Fibroblast of pulmonary artery (primary cell): ENCODE measurements around the gene DHRS4L2.
A peak's percentile ranks its signal among the peaks of the same experiment; 100 is the strongest.
"Not testable (repeated sequence)": the region's sequence is repeated elsewhere in the genome, so short reads cannot be mapped to it uniquely, and the experiment has no call there.

Experiments
- DNase-seq: peaks from one replicate; pipeline ENCODE4 v3.0.0-alpha.2; 2010; ENCODE audit warnings: low read depth
- H3K4me3 ChIP-seq: replicated peaks from 2 replicates; pipeline ENCODE4 v1.5.1; 2011; ENCODE audit warnings: low read depth, mild to moderate bottlenecking, control low read depth, low read length, moderate library complexity
- CTCF ChIP-seq: IDR thresholded peaks from 2 replicates; pipeline ENCODE4 v1.5.1; 2011; ENCODE audit warnings: mild to moderate bottlenecking, control low read depth, low read length, inconsistent platforms; ENCODE audit errors: missing control alignments

Gene DHRS4L2

DNA sequence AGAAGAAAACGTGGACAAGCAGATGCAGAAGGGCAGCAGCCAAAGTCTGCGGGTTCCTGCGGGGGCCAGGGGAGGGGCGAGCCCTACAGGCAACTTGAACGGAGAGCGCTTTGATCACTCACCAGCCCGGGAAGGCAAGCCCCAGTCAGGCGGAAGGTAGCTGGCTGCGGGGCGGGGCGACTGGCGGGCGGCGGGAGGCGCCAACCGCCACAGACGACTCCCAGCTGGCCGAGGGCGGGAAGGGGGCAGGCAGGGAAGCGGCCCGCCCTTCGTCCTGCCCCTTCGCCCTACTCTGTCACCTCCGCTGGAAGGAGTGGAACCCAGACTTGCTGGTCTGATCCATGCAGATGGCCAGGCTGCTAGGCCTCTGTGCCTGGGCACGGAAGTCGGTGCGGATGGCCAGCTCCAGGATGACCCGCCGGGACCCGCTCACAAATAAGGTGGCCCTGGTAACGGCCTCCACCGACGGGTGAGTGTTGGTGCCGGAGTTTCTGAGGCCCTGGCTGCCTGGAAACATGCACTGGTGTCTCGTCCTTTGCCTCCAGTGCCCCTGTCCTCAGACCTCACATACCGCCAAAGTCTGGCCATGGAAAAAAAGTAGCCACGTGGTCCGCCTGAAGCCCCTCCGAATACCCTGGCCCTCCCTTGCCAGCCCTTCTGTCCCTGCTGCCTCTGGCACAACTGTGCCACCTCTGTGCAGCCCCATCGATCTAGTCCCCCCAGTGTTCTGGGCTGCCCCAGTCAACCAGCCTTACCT is at the start of gene DHRS4L2:
DHRS4L2 (plus strand) TSS at position 323 of the 757 bp plus-strand sequence; CDS start at position 342, 19 bp downstream.
- DNase-seq = peak; percentile 49

GRCh38 chr14:23939607-23940326 is 49.0 kb upstream of the DHRS4L2 start:
- no peak for DNase-seq
- no peak overlapping the region for H3K4me3 ChIP-seq
- TF ChIP-seq CTCF = no peak

More for the DNA sequence above, at the start of gene DHRS4L2:
- peak within 1 kb of the TSS; percentile 36 for H3K4me3 ChIP-seq

DNA sequence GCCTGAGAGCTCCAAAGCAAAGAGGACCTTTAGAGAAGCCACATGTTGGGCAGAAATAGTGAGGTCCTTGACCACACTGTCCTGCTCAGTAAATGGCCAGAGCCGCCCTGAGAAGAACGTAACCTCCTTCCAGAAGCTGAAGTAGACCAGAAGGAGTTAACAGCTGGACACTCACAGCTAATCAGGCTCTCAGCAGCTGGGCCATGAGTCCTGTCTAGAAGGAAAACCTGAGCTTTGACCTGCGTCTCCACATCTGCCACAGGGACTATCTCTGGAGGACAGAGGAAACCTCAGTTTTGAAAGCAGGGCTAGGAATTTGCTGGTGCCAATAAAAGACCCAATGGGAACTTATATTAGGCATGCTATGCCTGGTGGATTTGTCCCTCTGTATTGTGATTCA is 47.5 kb upstream of the DHRS4L2 start:
- TF ChIP-seq CTCF = no peak
- no peak for DNase-seq

GRCh38 chr14:23941669-23942068 is 47.1 kb upstream of the DHRS4L2 start:
- no peak overlapping the region for H3K4me3 ChIP-seq
- no peak for DNase-seq
- no peak for TF ChIP-seq CTCF

More for the DNA sequence above, 47.5 kb upstream of the DHRS4L2 start:
- H3K4me3 ChIP-seq = no peak overlapping the region

DNA sequence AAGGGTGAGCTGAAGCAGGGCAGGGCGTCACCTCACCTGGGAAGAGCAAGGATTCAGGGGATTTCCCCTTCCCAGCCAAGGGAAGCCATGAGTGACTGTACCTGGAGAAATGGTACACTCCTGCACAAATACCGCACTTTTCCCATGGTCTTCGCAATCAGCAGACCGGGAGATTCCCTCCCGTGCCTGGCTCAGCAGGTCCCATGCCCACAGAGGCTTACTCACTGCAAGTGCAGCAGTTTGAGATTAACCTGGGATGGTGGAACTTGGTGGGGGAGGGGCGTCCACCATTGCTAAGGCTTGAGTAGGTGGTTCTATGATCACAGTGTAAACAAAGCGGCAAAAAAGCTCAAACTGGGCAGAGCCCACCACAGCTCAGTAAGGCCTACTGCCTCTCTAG is 46.1 kb upstream of the DHRS4L2 start:
- no peak for DNase-seq
- TF ChIP-seq CTCF = no peak
- no peak overlapping the region for H3K4me3 ChIP-seq

- not testable (repeated sequence) for DNase-seq, H3K4me3 ChIP-seq
Observed at GRCh38 chr14:23949069-23949468, 39.7 kb upstream of the DHRS4L2 start.

DNA sequence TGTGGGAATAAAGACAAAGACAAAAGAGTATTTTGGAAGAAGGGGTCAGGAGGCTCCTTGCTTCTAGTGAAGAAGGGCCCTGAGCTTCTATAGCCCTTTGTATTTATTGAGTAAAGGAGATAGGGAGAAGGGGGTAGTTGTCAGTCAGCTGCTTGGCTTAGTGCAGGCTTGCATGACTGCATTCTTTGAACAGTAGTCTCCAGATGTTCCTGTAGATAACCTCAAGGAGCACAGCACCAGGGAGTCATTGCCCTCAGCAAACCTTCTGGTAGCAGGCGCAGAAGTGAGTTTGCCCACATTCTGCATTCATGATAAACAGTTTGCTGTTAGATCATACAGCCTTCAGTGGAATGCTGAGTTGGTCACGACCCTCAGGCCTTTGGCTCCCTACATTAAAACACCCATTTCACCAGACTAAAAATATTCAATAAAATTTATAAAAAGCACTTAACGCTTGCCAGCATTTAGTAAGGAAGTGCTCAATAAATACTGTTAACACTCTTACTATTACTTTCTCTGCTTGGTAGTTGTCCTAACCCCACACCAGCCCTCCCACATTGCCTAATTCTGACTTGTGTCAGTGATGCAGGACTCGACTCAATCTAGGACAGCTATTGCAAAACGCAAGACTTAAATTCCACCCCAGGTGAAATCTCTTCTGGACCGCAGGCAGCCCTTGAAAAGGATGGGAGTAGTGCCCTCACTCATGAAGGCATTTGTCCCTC is 38.2 kb upstream of the DHRS4L2 start:
- H3K4me3 ChIP-seq = no peak overlapping the region
- no peak for DNase-seq
- TF ChIP-seq CTCF = no peak

- not testable (repeated sequence) for DNase-seq
Observed at GRCh38 chr14:23951136-23951466, 37.6 kb upstream of the DHRS4L2 start.

More at GRCh38 chr14:23951136-23951466, 37.6 kb upstream of the DHRS4L2 start:
- H3K4me3 ChIP-seq = not testable (repeated sequence)
